Measurements from ENCODE around the gene HNF4A. TPM values are rescaled to one million over a fixed set of nuclear protein-coding genes. Genes with fewer than 3 reads are reported as not detected.

The HNF4A gene
- total RNA-seq (2021) (0.13 and 0.58 TPM in 2 replicates), Bru-seq, nascent RNA (percentile 11 among the genes with signal in this experiment), BruChase-seq, experiment 1, labeled RNA remaining after a 2-hour chase (percentile 9 among the genes with signal in this experiment), BruChase-seq, experiment 2, labeled RNA remaining after a 6-hour chase (percentile 15 among the genes with signal in this experiment)
- long read RNA-seq, partial matches to known transcripts, result 0 of 1 reads
- long read RNA-seq, other reads (novel, unspliced or antisense), result 1 of 1 reads

DNA sequence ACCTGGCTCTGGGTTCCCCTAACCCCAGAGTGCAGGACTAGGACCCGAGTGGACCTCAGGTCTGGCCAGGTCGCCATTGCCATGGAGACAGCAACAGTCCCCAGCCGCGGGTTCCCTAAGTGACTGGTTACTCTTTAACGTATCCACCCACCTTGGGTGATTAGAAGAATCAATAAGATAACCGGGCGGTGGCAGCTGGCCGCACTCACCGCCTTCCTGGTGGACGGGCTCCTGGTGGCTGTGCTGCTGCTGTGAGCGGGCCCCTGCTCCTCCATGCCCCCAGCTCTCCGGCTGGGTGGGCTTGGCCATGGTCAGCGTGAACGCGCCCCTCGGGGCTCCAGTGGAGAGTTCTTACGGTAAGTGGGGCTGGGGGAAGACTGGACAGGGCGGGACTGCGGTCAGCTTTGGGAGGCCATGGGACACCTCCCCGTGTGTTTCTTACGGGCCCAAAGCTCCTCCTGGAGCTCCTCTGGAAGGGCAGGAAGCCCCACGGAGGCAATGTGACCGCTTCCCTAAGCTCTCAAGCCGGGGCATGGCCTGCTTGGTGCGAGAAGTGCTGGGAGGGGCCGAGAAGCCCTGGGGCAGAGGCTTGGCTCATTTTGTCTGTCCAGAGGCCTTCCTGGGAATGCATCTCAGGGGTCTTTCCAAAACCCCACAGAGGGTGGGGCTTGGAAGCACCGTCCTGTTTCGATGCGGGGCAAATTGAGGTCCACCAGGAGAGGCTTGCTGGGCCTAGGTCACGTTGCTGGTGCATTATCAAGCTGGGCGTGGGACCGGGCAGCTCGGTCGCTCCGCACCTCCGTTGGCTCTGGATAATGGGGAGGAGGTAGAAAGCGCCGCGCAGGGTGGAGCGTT lies at the start of gene HNF4A:
TSS of gene HNF4A (plus strand) at position 202 of the 855 bp plus-strand sequence. CDS start at position 308, 106 bp downstream.
- Histone ChIP-seq H3K4me1 (replicated peaks; ENCODE audit: insufficient read depth) (no peaks in the 10 kb centered on the region), H3K36me3 (ENCODE audit: low read depth) (no peaks in the 10 kb centered on the region), H3K27ac (no peak within 1 kb of the TSS), H4K20me1 (ENCODE audit: insufficient read depth) (no peaks in the 10 kb centered on the region), H3K9me3 (ENCODE audit: insufficient read depth, low read depth) (no peaks in the 10 kb centered on the region), H3K4me2 (no peak within 1 kb of the TSS), H3K27me3 (ENCODE audit: insufficient read depth, low read depth) (peaks cover 41% of the 10 kb centered on the region), H3K9me2 (ENCODE audit: insufficient read depth) (no peaks in the 10 kb centered on the region), H2AFZ (no peak within 1 kb of the TSS), H3F3A (ENCODE audit: insufficient read depth, low read depth) (no peaks in the 10 kb centered on the region), H3K79me2 (ENCODE audit: low read depth) (no peaks in the 10 kb centered on the region), H3K4me3 (no peak within 1 kb of the TSS)
- ChIA-PET CTCF (no interaction called here), POLR2A (ENCODE audit: unreplicated experiment) (no interaction called here)
- intact Hi-C loops (cut with micrococcal nuclease; ENCODE audit: unreplicated experiment), result no loop called here
- BruUV-seq (replicated peaks), result no TSS peak
- no peak for TF ChIP-seq EZH2 (IDR thresholded peaks at IDR 0.05; ENCODE audit: low read depth)
- TF ChIP-seq, protein P1, sequence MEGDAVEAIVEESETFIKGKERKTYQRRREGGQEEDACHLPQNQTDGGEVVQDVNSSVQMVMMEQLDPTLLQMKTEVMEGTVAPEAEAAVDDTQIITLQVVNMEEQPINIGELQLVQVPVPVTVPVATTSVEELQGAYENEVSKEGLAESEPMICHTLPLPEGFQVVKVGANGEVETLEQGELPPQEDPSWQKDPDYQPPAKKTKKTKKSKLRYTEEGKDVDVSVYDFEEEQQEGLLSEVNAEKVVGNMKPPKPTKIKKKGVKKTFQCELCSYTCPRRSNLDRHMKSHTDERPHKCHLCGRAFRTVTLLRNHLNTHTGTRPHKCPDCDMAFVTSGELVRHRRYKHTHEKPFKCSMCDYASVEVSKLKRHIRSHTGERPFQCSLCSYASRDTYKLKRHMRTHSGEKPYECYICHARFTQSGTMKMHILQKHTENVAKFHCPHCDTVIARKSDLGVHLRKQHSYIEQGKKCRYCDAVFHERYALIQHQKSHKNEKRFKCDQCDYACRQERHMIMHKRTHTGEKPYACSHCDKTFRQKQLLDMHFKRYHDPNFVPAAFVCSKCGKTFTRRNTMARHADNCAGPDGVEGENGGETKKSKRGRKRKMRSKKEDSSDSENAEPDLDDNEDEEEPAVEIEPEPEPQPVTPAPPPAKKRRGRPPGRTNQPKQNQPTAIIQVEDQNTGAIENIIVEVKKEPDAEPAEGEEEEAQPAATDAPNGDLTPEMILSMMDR (conservative IDR thresholded peaks at IDR 0.05), result no peak
- DNase-seq, result no peak

DNA sequence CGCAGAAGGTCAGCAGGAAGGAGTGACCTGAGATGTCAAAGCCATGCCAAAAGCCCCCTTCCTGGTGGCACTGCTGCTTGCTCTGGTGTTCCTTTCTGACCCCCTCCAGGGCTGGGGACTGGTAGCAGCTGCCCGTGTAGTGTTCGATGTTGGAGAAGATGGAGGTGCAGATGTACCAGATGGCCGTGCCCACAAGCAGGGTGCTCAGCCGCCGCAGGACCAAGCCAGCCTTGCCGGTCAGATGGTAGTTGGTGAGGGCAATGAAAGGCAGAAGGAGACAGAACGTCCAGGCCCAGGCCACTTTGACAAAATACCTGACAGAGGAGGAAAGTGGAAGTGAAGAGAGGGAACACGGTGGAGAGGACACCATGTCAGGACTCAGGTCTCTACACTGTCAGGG lies 48.6 kb upstream of the HNF4A start:
- CTCF ChIA-PET, result no interaction called here
- DNase-seq, result no peak
- intact Hi-C loops (cut with micrococcal nuclease; ENCODE audit: unreplicated experiment), result no loop called here

More for the DNA sequence above, 48.6 kb upstream of the HNF4A start:
- POLR2A ChIA-PET (ENCODE audit: unreplicated experiment), result no interaction called here
- H3K36me3 ChIP-seq (ENCODE audit: low read depth), result no peaks in the 10 kb centered on the region
- H3F3A ChIP-seq (ENCODE audit: insufficient read depth, low read depth), result no peaks in the 10 kb centered on the region
- peaks cover 3% of the 10 kb centered on the region; the same call in 1 of the 2 replicates for H3K79me2 ChIP-seq (ENCODE audit: low read depth)
- no TSS peak for BruUV-seq (replicated peaks)
- H3K9me2 ChIP-seq (ENCODE audit: insufficient read depth), result no peaks in the 10 kb centered on the region
- H3K4me2 ChIP-seq, result no peak overlapping the region
- no peak overlapping the region for H2AFZ ChIP-seq
- H3K9me3 ChIP-seq (ENCODE audit: insufficient read depth, low read depth), result no peaks in the 10 kb centered on the region
- H3K27me3 ChIP-seq (ENCODE audit: insufficient read depth, low read depth), result no peaks in the 10 kb centered on the region
- H3K4me3 ChIP-seq, result no peak overlapping the region
- TF ChIP-seq, protein P1 (conservative IDR thresholded peaks at IDR 0.05), result no peak
- TF ChIP-seq EZH2 (IDR thresholded peaks at IDR 0.05; ENCODE audit: low read depth), result no peak
- peaks cover 10% of the 10 kb centered on the region for H3K4me1 ChIP-seq (replicated peaks; ENCODE audit: insufficient read depth)
- no peak overlapping the region for H3K27ac ChIP-seq
- no peaks in the 10 kb centered on the region for H4K20me1 ChIP-seq (ENCODE audit: insufficient read depth)

Data from PC-9 (cell line).